Erythroblast (primary cell): ENCODE measurements around the gene ZC3H12A.

Experiments used
- DNase-seq, 2 experiments: peaks; one replicate each; lab custom pipeline; 2025; lab: John Stamatoyannopoulos, UW
- GATA1 ChIP-seq: IDR thresholded peaks from 2 replicates; pipeline ENCODE4 v1.6.1; 2011; ENCODE audit warnings: low read depth, mild to moderate bottlenecking, control low read depth, low read length, moderate library complexity
- POLR2A ChIP-seq: IDR thresholded peaks from 2 replicates; pipeline ENCODE4 v1.6.1; 2011; ENCODE audit warnings: mild to moderate bottlenecking, low read length

Gene ZC3H12A

DNA sequence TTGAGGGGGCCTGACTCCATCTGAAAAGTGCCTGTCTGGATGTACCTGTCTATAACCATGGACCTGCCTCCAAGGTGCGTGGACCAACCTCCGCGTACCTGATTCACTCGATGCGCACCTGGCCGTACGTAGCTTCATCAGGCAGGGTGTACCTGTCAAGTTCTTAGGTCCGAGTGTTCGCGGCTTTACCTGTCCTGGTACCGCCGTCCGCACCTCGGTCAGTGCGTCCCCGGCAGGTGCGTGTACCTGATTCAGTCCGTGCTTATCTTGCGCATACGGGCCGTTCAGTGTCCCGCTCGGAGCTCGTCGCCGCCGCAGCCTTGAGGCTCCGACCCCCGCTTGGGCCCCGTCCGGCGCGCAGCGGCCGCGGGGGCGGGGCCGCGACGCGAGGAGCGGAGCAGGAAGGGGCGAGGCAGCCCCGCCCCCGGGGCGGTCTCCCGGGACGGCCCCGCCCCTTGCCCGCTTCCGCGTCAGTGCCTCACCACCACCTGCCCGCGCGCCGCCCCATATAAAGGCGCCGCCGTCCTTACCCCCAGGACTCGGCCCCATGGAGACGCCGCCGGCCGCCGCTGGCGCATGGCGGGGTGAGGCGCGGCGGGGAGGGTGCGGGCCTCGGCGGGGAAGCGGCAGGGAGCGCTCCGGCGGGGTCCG lies at the start of gene ZC3H12A:
Gene ZC3H12A, plus strand, starts transcription at position 535 of the 651 bp plus-strand sequence. CDS start 917 bp downstream, outside the sequence.
- peak; percentile 93 to 97 for DNase-seq
- TF ChIP-seq POLR2A (peak; percentile 82), GATA1 (no peak)

DNA sequence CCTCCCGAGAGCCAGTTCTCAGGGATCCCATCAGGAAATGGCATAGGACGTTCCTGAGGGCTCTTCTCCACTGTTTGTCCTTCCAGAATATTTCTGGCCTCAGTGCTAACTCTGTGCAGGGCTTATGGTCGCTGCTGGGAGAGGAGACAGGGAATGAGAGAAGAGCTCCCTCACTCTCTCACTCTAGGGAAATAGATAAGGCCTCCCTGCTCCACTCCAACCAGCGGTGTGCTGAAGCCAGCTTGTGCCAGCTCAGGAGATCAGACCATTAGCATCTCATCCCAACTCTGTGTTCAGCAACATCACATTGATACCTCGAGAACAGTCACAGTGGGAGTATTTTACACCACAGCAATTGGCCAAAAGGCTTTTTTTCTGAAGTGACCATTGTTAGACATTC lies 49.2 kb upstream of the ZC3H12A start:
- no peak for DNase-seq
- TF ChIP-seq GATA1 (no peak), POLR2A (no peak)

DNA sequence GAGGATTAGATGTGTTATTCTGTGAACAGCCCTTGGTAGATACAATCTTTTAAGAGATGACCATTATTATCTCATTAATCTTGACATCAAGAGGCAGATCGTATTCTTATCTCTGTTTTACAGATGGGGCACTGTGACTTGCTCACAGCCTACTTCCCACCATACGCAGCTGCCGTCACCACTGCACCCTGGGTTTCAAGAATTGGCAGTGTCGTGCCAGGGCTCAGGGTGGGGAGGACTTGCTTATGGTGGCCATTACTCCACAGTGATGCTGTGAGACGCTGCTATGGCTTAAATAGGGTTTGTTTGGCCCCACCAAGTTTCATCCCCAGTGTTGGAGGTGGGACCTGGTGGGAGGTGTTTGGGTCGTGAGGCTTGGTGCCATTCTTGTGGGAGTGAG lies 45.4 kb upstream of the ZC3H12A start:
- TF ChIP-seq POLR2A, result no peak
- TF ChIP-seq GATA1, result no peak
- DNase-seq, result peak in 1 of 2 experiments; percentile 46

DNA sequence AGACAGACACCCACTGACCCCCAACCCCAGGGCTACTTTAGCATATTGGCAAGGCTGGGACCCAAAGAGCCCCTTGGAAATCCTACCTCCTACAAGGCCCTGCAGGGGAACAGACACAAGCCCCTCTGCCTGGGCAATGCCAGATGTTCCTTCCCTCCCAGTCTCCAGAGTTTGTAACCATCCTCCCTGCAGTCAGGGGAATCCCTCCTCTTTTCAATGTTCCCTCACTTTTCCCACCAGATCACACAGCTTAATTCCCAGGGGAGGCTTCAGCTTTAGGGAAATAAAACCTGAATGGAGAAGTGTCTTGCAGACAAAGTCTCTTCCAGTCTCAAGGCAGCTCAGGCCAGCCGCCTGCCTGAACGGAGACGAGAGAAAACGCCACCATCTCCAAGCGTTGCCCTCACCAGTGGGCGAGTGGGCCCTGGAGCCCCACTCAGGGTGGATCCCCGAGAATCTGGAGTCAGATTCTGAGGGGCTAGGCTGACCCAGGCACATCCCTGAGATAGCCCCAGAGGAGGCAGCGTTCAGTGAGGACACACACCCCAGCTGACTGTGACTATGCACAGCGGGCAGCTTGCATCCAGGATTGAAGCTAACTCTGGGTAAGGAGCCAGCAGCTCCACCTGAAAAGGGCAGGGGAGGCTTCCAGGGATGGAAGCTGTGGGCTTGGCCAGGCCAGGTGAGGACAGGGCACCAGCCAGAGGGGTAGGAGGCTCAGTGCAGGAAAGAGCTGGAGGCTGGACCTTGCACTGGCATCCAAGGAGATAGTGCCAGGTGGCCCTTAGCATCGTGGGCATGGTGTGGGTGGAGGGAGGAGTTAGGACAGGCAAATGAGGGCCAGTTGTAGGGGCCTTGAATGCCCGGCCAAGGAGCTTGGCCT lies 44.0 kb upstream of the ZC3H12A start:
- TF ChIP-seq POLR2A (no peak), GATA1 (no peak)
- DNase-seq, result no peak

DNA sequence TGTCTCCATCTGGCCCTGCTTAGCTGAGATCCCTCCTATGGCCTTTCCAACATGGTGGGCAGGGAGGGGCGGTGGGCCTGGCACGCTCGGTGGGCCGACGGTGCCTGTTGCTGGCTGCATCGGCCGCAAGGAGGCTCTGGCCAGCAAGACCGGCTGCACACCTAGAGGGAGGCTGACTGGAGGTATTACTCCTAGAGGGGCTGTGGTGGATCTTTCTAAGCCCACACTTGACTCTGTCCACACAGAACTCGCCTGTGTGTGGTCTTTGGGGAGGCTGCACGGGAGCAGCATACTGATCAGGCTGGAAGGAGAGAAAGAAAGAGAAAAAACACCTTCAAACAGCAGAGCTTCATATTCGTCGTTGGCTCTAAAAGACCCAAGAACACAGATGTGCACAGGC lies 41.7 kb upstream of the ZC3H12A start:
- no peak for TF ChIP-seq GATA1
- no peak for TF ChIP-seq POLR2A
- DNase-seq, result no peak

DNA sequence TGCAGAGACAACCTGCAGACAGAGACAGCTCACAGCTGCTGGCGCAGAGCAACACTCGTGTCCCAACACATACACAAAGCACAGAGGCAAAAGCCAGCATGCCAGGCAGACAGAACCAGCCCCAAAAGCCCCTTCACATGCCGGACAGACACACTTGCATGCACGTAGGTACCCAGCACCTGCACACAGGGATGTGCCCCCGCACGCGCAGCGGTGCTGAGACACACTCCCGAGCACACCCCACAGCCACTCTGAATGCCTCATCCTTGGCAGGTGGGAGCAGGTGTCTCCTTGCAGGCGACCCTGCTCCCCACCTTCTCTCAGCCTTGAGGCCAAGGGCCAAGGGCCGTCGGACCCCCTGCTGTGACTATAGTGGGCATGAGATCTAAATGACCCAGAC lies 41.2 kb upstream of the ZC3H12A start:
- TF ChIP-seq POLR2A (no peak), GATA1 (no peak)
- DNase-seq, result no peak

DNA sequence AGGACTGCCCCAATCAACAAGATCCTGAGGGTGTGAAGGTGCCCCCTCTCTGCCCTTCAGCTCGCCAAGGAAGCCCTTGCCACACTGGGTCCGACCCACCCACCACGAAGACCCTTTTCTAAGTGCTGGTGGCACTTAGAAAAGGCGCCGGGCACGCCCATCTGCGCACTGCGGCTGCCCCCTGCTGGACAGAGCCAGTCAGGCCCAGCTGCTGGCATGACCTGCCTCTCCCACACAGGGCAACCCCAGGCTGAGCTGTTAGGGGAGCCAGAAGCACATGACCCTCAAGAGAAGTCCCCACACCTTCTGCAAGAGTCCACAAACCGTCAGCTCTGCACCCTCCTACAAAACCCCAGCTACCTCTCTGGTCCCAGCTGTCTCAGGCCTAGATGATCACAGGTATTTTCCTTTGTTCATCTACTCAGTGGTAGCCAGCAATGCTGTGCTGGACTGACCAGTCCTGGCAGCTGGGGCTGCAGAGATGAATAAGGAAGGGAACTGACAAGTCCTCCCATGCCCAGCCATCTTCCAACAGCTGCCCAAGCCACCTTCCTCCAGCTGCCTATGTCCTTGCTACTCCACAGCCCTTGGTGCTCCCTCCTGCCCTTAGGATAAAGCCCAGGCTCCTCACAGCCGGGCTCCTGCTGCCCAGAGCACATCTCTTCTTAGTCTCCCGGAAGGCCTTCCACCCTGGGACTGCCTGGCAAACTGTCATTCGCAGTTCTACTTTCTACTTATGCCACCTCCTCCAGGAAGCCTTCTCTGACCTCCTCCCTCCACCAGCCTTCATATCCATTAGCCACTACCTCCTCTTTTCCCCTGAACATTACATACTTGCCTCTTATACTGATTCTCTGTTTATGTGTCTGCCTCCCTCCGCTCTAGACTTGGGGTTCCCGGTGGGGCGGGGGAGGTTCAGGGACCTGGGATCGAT lies 39.8 kb upstream of the ZC3H12A start:
- TF ChIP-seq POLR2A (no peak), GATA1 (no peak)
- peak; percentile 73 to 83 for DNase-seq

DNA sequence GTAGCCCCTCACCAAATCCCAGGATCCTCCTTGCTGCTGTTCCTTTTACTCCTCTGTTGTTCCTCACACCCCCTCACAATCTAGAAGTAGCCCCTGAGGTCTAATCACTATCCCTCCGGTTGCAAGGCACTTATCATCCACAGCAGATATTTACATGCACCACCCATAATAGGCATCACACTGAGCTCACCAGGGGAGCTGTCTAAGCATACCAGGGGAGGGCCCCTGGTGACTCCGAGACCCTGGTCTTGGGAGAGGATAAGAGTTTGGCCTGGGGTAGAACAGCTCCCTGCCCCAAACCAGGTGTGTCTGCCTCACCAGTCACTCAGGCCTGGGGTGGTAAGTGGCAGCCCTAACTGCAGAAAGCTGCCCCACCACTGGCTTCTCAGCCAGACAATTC lies 37.3 kb upstream of the ZC3H12A start:
- TF ChIP-seq GATA1 (no peak), POLR2A (no peak)

DNA sequence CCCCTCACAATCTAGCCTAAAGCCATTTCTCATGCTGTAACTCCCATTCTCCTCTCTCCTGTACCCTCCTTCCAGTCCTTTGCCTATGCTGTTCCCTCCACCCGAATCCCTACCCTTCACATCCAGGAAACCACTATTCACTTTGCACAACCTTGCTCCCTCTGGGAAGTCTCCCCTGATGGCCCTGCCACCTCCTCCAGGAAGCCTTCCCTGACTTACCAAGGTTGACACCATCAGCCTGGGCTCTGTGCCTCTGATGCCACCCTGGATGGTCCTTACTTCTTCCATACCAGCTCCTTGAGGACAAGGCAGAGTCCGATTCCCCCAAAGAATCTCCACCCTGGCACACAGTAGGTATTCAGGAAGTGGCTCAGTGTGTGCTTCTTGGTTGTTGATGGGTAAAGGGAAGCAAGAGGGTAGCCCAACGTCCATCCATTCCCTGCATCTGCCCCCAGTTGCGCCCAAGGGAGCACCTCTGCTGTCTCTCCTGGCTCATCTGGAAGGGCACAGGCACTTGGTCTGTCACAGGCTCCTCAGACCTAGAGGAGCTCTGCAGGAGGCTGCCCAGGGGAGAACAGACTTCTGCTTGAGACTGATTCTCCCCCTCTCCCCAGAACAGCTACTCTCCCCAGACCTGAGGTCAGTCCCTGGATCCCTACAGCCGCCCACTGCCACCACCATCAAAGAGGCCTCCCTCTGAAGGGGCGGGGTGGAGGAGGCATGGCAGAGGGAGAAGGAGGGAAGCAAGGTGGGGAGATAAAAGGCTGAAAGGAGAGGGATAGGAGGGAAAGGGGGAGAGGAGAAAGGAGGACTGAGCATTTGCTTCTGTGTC lies 36.1 kb upstream of the ZC3H12A start:
- TF ChIP-seq GATA1 (no peak), POLR2A (no peak)
- DNase-seq, result no peak

More for the DNA sequence above, 37.3 kb upstream of the ZC3H12A start:
- peak; percentile 81 to 92 for DNase-seq

DNA sequence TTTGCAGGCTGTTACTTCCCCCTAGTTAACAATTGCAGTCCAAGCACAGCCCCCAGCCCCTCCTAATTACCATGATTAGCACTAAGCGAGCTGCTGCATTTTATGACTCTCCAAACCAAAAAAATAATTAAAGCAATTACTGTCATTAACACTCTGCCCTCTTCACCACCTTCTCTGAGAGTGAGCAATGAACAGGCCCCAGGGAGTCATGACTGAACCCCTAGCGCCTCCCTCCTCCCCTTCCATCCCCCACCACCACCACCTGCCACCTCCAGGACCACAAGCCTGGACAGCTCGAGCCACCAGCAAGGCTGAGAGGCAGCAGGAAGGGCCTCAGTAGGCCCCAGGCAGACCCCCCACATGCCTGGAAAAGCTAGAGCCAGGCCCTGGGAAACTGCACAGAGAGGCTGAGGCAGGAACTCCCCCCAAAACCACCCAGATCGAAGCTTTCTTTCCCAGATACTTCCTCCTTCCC lies 35.5 kb upstream of the ZC3H12A start:
- TF ChIP-seq GATA1 (no peak), POLR2A (no peak)
- DNase-seq, result no peak

DNA sequence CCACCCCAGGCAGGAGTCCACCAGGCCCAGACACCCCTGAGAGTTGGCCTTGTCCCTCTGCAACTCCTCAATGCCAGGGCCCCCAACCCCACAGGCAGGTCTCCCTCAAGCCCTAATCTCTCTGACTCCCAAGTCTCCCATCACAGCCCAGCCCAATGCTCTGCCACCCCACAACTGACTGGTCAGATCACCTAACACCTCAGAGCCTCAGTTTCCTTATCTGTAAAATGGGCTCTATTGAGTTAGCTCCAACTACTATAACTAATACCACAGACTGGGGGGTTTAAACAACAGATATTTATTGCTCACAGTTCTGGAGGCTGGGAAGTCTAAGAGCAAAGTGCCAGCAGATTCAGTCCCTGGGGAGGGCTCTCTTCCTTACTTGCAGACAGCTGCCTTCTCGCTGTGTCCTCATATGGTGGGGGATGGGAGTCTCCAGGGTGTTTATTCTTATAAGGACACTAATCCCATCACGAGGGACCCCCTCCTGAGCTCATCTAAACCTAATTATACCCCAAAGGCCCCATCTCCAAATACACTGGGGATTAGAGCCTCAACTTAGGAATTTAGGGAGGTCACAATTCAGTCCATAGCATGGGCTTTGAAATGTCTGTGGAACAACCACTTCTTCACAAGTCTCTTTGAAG lies 34.9 kb upstream of the ZC3H12A start:
- DNase-seq, result no peak
- TF ChIP-seq GATA1, result no peak
- no peak for TF ChIP-seq POLR2A

DNA sequence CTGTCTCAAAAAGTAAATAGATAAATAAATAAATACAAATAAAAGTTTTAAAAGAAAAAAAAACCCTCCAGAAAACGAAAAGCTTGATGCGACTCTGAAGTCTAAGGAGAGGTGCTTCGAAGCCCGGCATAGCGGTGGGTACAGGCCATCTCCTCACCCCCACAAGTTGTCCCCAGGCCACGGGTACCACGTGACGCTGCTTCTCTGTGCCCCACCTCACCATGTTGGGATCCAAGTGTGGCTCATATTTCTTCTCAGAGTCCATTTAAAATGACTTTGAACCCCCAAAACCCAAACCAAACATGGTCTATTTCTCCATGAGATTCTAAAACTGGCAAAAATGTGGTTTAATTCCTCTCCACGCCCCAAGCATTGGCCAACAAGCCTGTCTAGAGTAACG lies 32.9 kb upstream of the ZC3H12A start:
- no peak for DNase-seq
- TF ChIP-seq GATA1, result no peak
- TF ChIP-seq POLR2A, result no peak

DNA sequence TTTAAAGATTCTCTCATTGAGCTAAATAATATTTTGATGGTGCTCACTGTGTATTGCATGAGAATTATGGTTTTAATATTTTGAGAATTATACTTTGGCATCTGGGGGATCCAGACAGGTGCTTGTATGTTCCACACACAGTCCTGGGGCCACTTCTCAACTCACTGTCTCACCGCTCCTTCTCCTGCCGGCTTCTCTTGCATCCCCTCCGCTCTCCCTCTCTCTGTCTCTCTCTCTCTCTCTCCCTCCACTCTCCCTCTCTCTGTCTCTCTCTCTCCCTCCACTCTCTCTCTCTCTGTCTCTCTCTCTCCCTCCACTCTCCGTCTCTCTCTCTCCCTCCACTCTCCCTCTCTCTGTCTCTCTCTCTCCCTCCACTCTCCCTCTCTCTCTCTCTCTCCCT lies 32.2 kb upstream of the ZC3H12A start:
- DNase-seq, result no peak
- TF ChIP-seq GATA1 (no peak), POLR2A (no peak)
